A673 (cell line): Measurements from ENCODE around the gene ELOVL7.

Source experiments
- CTCF ChIP-seq: fragments of 300-800, 200-600 bp; sonication (generic); conservative IDR thresholded peaks from 2 replicates; pipeline ENCODE4 v1.5.1; 2017; ENCODE audit warnings: low read depth, mild to moderate bottlenecking, antibody characterized with exemption, low read length, moderate library complexity, mixed read lengths
- EZH2 ChIP-seq: fragments of 200-600 bp; sonication (generic); IDR thresholded peaks from 2 replicates; pipeline ENCODE4 v1.6.1; 2017; ENCODE audit warnings: borderline replicate concordance, low read depth, mild to moderate bottlenecking, mixed read lengths, antibody characterized with exemption, low read length; ENCODE audit not compliant: poor library complexity, severe bottlenecking

- no peak for TF ChIP-seq CTCF
- TF ChIP-seq EZH2: no peak
These were observed 37.4 kb downstream of the ELOVL7 start for GRCh38 chr5:60806591-60807243.
